H1 (cell line): Measurements from ENCODE around the gene PRXL2A. TPM values are rescaled to one million over a fixed set of nuclear protein-coding genes. Genes with fewer than 3 reads are reported as not detected.

Experiments used
- CTCF ChIA-PET: fragments of 300-600 bp; sonication (Branson Sonifier 250); formaldehyde crosslinking; loops from one replicate; lab custom pipeline; 2021; ENCODE audit not compliant: partially characterized antibody; lab: Charles Lee
- POLR2A ChIA-PET: fragments of 300-600 bp; sonication (Branson Sonifier 250); formaldehyde crosslinking; loops from one replicate; lab custom pipeline; 2021; ENCODE audit warnings: inconsistent platforms; ENCODE audit not compliant: partially characterized antibody; lab: Charles Lee
- DNase-seq, 2 experiments: peaks; one replicate each; pipeline versions ENCODE4 v3.0.0 to v3.0.0-alpha.2; 2010 to 2022; ENCODE audit warnings: low spot score in 2 of 2, low read depth in 1 of 2, mixed read lengths in 1 of 2
- FAIRE-seq: peaks from 2 replicates; lab custom pipeline; 2011; peaks lifted over from hg19 to GRCh38; lab: Jason Lieb, UNC
- H2AFZ ChIP-seq: 2 replicates; pipeline ENCODE4 v1.8.1; 2012; ENCODE audit warnings: low read length, inconsistent platforms
- H2AK5ac ChIP-seq: 2 replicates; pipeline ENCODE4 v1.6.1; 2013; ENCODE audit warnings: low read depth, low read length
- H2BK120ac ChIP-seq: replicated peaks from 2 replicates; pipeline ENCODE3; 2013; ENCODE audit warnings: low read depth, low read length, inconsistent platforms
- H2BK12ac ChIP-seq: 2 replicates; pipeline ENCODE4 v1.6.1; 2013; ENCODE audit warnings: low read depth, low read length
- H2BK15ac ChIP-seq: 2 replicates; pipeline ENCODE4 v1.6.1; 2013; ENCODE audit warnings: low read length
- H2BK20ac ChIP-seq: 2 replicates; pipeline ENCODE4 v1.6.1; 2013; ENCODE audit warnings: low read length
- H2BK5ac ChIP-seq: 2 replicates; pipeline ENCODE4 v1.6.1; 2013; ENCODE audit warnings: low read depth, low read length
- H3K14ac ChIP-seq: 2 replicates; pipeline ENCODE4 v1.6.1; 2013; ENCODE audit warnings: inconsistent platforms; ENCODE audit not compliant: insufficient read length
- H3K18ac ChIP-seq: 2 replicates; pipeline ENCODE4 v1.6.1; 2013; ENCODE audit warnings: low read length; ENCODE audit errors: extremely low read depth
- H3K23ac ChIP-seq: 2 replicates; pipeline ENCODE4 v1.6.1; 2013; ENCODE audit warnings: inconsistent platforms; ENCODE audit not compliant: insufficient read length
- H3K23me2 ChIP-seq: 2 replicates; pipeline ENCODE4 v1.6.1; 2013; ENCODE audit warnings: low read depth, low read length
- H3K27ac ChIP-seq: 2 replicates; pipeline ENCODE4 v1.6.1; 2011; ENCODE audit warnings: low read depth, low read length, inconsistent platforms
- H3K27me3 ChIP-seq, 4 experiments: replicated peaks in 1 of 4; 1 replicate in 1 of 4; 2 replicates in 3 of 4; pipeline versions ENCODE4 v1.6.1 to v1.8.1; 2011 to 2013; ENCODE audit warnings: low read length in 3 of 4, mild to moderate bottlenecking in 3 of 4, inconsistent platforms in 2 of 4, mixed read lengths in 2 of 4, moderate library complexity in 1 of 4; ENCODE audit not compliant: control insufficient read depth in 3 of 4, insufficient read depth in 3 of 4; ENCODE audit errors: extremely low read depth in 1 of 4
- H3K36me3 ChIP-seq, 4 experiments: 2 replicates each; pipeline versions ENCODE4 v1.6.1 to v1.8.1; 2011 to 2013; ENCODE audit warnings: mild to moderate bottlenecking in 4 of 4, low read length in 3 of 4, moderate library complexity in 2 of 4, control low read depth in 1 of 4, inconsistent platforms in 1 of 4; ENCODE audit not compliant: insufficient read depth in 4 of 4, control insufficient read depth in 2 of 4
- H3K4ac ChIP-seq: replicated peaks from 2 replicates; pipeline ENCODE3; 2013; ENCODE audit warnings: low read length, low read depth, mixed read lengths, inconsistent platforms; ENCODE audit not compliant: insufficient read length
- H3K4me1 ChIP-seq, 4 experiments: replicated peaks in 1 of 4; 1 replicate in 1 of 4; 2 replicates in 3 of 4; pipeline versions ENCODE4 v1.6.1 to v1.8.1; 2011 to 2013; ENCODE audit warnings: low read length in 3 of 4, inconsistent platforms in 2 of 4, mixed read lengths in 1 of 4; ENCODE audit not compliant: insufficient read depth in 4 of 4, control insufficient read depth in 3 of 4
- H3K4me2 ChIP-seq, 2 experiments: 2 replicates each; pipeline versions ENCODE4 v1.6.1 to v1.8.1; 2011 to 2013; ENCODE audit warnings: low read depth in 2 of 2, low read length in 2 of 2, control low read depth in 1 of 2, inconsistent platforms in 1 of 2, mild to moderate bottlenecking in 1 of 2; ENCODE audit not compliant: insufficient read depth in 1 of 2
- H3K4me3 ChIP-seq, 4 experiments: fragments of 200-600, 300-600 bp in 1 of 4; sonication (generic), shearing (Covaris generic), sonication (Bioruptor Twin) in 1 of 4; 2 replicates each; pipeline versions ENCODE4 v1.5.1 to v1.8.1; 2011 to 2016; ENCODE audit warnings: low read length in 4 of 4, low read depth in 3 of 4, control low read depth in 2 of 4, inconsistent platforms in 2 of 4, mild to moderate bottlenecking in 2 of 4, mixed read lengths in 1 of 4, moderate library complexity in 1 of 4; ENCODE audit not compliant: insufficient read depth in 2 of 4; ENCODE audit errors: extremely low read depth in 1 of 4
- H3K56ac ChIP-seq: replicated peaks from 2 replicates; pipeline ENCODE3; 2013; ENCODE audit warnings: low read depth, mild to moderate bottlenecking, mixed read lengths, low read length, inconsistent platforms; ENCODE audit not compliant: insufficient read length
- H3K79me1 ChIP-seq: 2 replicates; pipeline ENCODE4 v1.6.1; 2013; ENCODE audit warnings: low read depth, low read length, control low read depth
- H3K79me2 ChIP-seq, 2 experiments: 2 replicates each; pipeline versions ENCODE4 v1.6.1 to v1.8.1; 2012 to 2013; ENCODE audit warnings: low read length in 2 of 2, mild to moderate bottlenecking in 2 of 2, inconsistent platforms in 1 of 2; ENCODE audit not compliant: insufficient read depth in 2 of 2, control insufficient read depth in 1 of 2
- H3K9ac ChIP-seq, 4 experiments: replicated peaks in 1 of 4; 1 replicate in 1 of 4; 2 replicates in 3 of 4; pipeline versions ENCODE4 v1.6.1 to v1.8.1; 2011 to 2013; ENCODE audit warnings: low read depth in 3 of 4, low read length in 3 of 4, control low read depth in 2 of 4, mild to moderate bottlenecking in 2 of 4, moderate library complexity in 2 of 4, inconsistent platforms in 1 of 4; ENCODE audit errors: extremely low read depth in 1 of 4
- H3K9me3 ChIP-seq, 2 experiments: 2 replicates each; pipeline versions ENCODE4 v1.6.1 to v1.8.1; 2012 to 2013; ENCODE audit warnings: mild to moderate bottlenecking in 2 of 2, moderate library complexity in 2 of 2, control low read depth in 1 of 2, inconsistent platforms in 1 of 2, low read depth in 1 of 2, low read length in 1 of 2, mixed read lengths in 1 of 2; ENCODE audit not compliant: insufficient read depth in 2 of 2
- H4K20me1 ChIP-seq, 2 experiments: replicated peaks in 1 of 2; 2 replicates each; pipeline versions ENCODE3 to v1.8.1; 2011 to 2013; ENCODE audit warnings: inconsistent platforms in 2 of 2, low read length in 2 of 2, mild to moderate bottlenecking in 1 of 2; ENCODE audit not compliant: insufficient read depth in 2 of 2, control insufficient read depth in 1 of 2
- H4K5ac ChIP-seq: 2 replicates; pipeline ENCODE4 v1.6.1; 2013; ENCODE audit warnings: low read length, low read depth, mixed read lengths, inconsistent platforms; ENCODE audit not compliant: insufficient read length
- H4K8ac ChIP-seq: 2 replicates; pipeline ENCODE4 v1.8.0; 2013; ENCODE audit warnings: mild to moderate bottlenecking, moderate library complexity, low read length, inconsistent platforms; ENCODE audit not compliant: insufficient read depth; ENCODE audit errors: extremely low read depth
- H4K91ac ChIP-seq: replicated peaks from 2 replicates; pipeline ENCODE3; 2013; ENCODE audit warnings: low read length, mixed read lengths, inconsistent platforms; ENCODE audit not compliant: insufficient read length
- BACH1 ChIP-seq: IDR thresholded peaks from 2 replicates; pipeline ENCODE4 v1.6.1; 2012; ENCODE audit warnings: low read length, improper control_type of control experiment
- CREB1 ChIP-seq: IDR thresholded peaks from 2 replicates; pipeline ENCODE4 v1.6.1; 2012; ENCODE audit warnings: inconsistent platforms
- WGBS, 2 experiments: shearing (Covaris generic) in 1 of 2; methylation state at CpG; one replicate each; pipeline versions ENCODE4 v1.1.6 to v1.1.7; 2013 to 2015; ENCODE audit warnings: low lambda C conversion rate in 2 of 2, mixed read lengths in 2 of 2, inconsistent platforms in 1 of 2, low coverage in 1 of 2, missing lambda C conversion rate in 1 of 2; ENCODE audit not compliant: insufficient replicate concordance in 2 of 2, insufficient coverage in 1 of 2, insufficient read length in 1 of 2; ENCODE audit errors: extremely low coverage in 1 of 2, missing lambda C conversion rate in 1 of 2; 5-methylcytosine and 5-hydroxymethylcytosine counted together
- polyA plus RNA-seq, 7 experiments: library from polyadenylated mRNA; depleted of rRNA in 3 of 7; stranded (reverse) in 5 of 7; unstranded in 2 of 7; fragments of >200 nt in 5 of 7; fragments of 200-250 nt in 2 of 7; gene quantifications; 1 replicate in 5 of 7; 2 replicates in 1 of 7; 4 replicates in 1 of 7; pipeline versions ENCODE4 v1.2.1 to v1.2.3, GENCODE V29; 2011 to 2013; ENCODE audit warnings: missing spikeins in 2 of 7, mixed read lengths in 2 of 7
- total RNA-seq: library from RNA; stranded (reverse); fragmentation: NEBNext Ultra II Directional; extraction: Animal tissue kit (Norgen Biotek cat#: 25700); gene quantifications from 2 replicates; pipeline ENCODE4 v1.2.1, GENCODE V29; 2021

Gene PRXL2A
- total and polyA plus RNA-seq, 2 of the 8 experiments (the other 6 are each of a cell fraction or from before 2014, with no cell fraction given) = 13.4 to 58.3 TPM

GRCh38 chr10:80427541-80427940 lies 19.2 kb downstream of the PRXL2A start:
- H4K8ac ChIP-seq = no peak overlapping the region
- H4K91ac ChIP-seq = no peak overlapping the region
- H3K79me1 ChIP-seq = no peaks in the 10 kb centered on the region
- H3K79me2 ChIP-seq = no peaks in the 10 kb centered on the region
- no peak overlapping the region for H2AFZ ChIP-seq
- H3K18ac ChIP-seq = no peak overlapping the region
- POLR2A ChIA-PET = no interaction called here
- H2BK120ac ChIP-seq = no peak overlapping the region
- FAIRE-seq (no peak), DNase-seq (no peak)
- no peak overlapping the region for H3K23ac ChIP-seq
- no peak overlapping the region for H4K5ac ChIP-seq
- peaks cover 7 to 39% (median 18%) of the 10 kb centered on the region in 4 experiments; a peak in 7 of 8 replicates for H3K36me3 ChIP-seq
- no peak overlapping the region for H3K4ac ChIP-seq
- H2AK5ac ChIP-seq = no peak overlapping the region
- no peak overlapping the region for H3K9ac ChIP-seq
- CTCF ChIA-PET = interaction anchor here (2.3 kb wide), 1 partner anchor 78 kb away, joined by 9 read pairs; no protein-coding TSS in a partner anchor
- H2BK20ac ChIP-seq = no peak overlapping the region
- no peak overlapping the region for H3K4me3 ChIP-seq
- H3K9me3 ChIP-seq = no peaks in the 10 kb centered on the region
- H3K27me3 ChIP-seq = no peaks in the 10 kb centered on the region
- H3K23me2 ChIP-seq = no peaks in the 10 kb centered on the region
- H3K4me2 ChIP-seq = no peak overlapping the region
- peaks cover 0 to 15% of the 10 kb centered on the region in 2 experiments for H4K20me1 ChIP-seq
- no peak overlapping the region for H2BK5ac ChIP-seq
- TF ChIP-seq CREB1 (no peak), BACH1 (no peak)
- H2BK12ac ChIP-seq = no peak overlapping the region
- no peak overlapping the region for H3K56ac ChIP-seq
- no peaks in the 10 kb centered on the region for H3K4me1 ChIP-seq
- H3K27ac ChIP-seq = no peak overlapping the region
- no peak overlapping the region for H3K14ac ChIP-seq
- no peak overlapping the region for H2BK15ac ChIP-seq
- 80% methylated on average over 2 of the region's 2 CpGs; no CpG with 5 or more reads in 1 of the 2 experiments for WGBS, 2 experiments
